ENCODE data around the gene ZFYVE21.

The ZFYVE21 gene

DNA sequence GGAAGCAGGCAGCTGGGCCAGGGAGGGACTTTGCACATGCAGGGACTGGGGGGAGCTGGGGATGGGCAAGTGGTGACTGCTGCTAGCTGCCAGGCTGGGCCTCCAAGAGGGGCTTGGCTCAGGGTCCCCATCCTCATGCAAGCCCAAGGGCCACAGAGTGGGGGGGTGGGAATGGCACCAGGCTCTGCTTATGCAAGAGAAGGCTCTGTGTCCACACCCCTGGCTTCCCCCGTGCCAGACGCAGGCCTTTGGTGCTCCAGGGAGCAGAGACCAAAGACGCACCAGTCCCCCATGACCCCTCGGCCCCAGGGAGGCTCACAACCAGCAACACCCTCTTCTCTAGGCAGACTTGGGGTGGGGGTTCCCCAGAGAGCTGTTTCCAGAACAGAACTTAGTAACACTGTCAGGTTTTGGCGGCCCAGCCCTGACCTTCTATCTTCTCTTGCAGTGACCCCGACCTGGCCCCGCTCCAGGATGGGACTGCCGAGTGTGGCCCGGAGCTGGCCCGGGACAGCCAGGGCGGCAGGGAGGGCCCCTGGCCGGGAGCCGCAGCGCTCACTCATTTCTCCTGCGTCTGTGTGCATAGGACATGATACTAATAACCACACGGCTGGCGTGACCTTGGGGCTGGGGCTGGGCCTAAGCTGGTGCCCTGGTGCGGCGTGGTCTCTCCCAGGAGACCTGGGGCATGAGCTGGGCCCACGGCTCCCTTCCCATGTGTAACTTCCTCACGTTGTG lies 14.7 kb upstream of the ZFYVE21 start:
- TF ChIP-seq, protein P1, sequence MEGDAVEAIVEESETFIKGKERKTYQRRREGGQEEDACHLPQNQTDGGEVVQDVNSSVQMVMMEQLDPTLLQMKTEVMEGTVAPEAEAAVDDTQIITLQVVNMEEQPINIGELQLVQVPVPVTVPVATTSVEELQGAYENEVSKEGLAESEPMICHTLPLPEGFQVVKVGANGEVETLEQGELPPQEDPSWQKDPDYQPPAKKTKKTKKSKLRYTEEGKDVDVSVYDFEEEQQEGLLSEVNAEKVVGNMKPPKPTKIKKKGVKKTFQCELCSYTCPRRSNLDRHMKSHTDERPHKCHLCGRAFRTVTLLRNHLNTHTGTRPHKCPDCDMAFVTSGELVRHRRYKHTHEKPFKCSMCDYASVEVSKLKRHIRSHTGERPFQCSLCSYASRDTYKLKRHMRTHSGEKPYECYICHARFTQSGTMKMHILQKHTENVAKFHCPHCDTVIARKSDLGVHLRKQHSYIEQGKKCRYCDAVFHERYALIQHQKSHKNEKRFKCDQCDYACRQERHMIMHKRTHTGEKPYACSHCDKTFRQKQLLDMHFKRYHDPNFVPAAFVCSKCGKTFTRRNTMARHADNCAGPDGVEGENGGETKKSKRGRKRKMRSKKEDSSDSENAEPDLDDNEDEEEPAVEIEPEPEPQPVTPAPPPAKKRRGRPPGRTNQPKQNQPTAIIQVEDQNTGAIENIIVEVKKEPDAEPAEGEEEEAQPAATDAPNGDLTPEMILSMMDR (IDR thresholded peaks at IDR 0.05; ENCODE audit: low read depth, low read length), result no peak
- no peak for DNase-seq (ENCODE audit: low read depth in 2 of 2)
- no peak overlapping the region for H3K4me3 ChIP-seq (replicated peaks in 1 of 2; ENCODE audit: low read depth in 2 of 2, low read length in 2 of 2)

DNA sequence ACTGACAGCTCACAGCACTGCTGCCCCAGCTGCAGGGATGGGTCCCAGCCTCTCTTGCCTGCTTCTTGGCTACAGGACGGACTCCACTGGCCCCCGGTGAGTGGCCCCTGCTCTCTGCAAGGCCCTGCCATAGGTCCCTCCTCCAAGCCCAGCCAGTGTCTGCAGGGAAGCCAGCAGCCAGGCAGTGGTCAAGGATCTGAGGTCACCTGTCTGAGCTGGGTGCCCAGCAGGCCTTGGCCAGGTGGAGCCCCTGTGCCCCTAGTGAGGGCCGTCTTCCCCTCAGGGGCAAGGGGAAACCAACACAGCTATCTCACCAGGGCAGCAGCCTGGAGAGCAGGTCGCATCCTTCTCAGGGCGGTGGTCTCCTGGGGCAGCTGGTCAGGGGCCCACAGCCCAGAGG lies 13.5 kb upstream of the ZFYVE21 start:
- DNase-seq (ENCODE audit: low read depth in 2 of 2), result no peak
- TF ChIP-seq, protein P1 (IDR thresholded peaks at IDR 0.05; ENCODE audit: low read depth, low read length), result no peak
- H3K4me3 ChIP-seq (replicated peaks in 1 of 2; ENCODE audit: low read depth in 2 of 2, low read length in 2 of 2), result no peak overlapping the region

DNA sequence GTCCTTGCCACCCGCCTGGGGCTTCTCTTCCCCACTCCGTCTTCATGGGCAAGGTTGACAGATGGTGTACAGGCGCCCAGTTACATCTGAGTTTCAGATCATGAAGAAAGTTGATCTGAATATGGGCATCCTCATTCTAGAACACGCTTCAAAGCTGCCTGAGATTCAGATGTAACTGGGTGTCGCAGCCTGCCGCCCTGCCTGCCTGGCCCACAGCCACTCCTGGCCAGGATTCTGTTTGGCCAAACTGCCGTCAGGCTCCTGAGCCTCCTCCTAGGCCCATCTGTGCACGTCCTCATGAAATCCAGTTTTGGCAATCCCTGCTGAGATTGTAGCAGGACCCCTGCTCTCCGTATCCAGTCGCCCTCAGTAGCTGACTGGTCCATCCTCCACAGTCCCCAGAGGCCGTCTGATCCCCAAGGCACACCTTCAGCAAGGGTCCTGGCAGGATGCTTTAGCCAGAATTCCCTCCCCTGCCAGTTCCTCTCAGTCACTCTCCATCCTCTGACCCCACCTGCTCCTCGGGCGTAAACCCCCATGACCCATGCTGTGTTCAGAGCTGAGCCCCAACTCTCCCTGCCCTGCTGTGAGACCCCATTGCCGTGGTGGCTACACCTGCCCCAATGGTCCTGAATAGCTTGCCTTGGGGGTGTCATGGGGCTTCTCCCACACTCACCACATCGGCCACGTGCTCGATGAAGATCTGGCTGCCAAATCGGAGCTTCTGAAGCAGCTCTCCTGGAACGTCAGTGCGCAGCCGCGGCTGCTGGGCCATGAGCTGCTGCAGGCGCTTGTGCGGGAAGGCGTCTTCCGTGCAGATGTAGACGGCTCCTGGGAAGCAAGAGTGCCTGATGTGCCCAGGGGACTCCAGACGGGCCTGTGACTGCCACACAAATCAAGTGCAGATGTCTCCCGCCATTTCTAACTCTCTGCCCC lies 12.8 kb upstream of the ZFYVE21 start:
- no peak for DNase-seq (ENCODE audit: low read depth in 2 of 2)
- H3K4me3 ChIP-seq (replicated peaks in 1 of 2; ENCODE audit: low read depth in 2 of 2, low read length in 2 of 2), result no peak overlapping the region
- TF ChIP-seq, protein P1 (IDR thresholded peaks at IDR 0.05; ENCODE audit: low read depth, low read length), result no peak

DNA sequence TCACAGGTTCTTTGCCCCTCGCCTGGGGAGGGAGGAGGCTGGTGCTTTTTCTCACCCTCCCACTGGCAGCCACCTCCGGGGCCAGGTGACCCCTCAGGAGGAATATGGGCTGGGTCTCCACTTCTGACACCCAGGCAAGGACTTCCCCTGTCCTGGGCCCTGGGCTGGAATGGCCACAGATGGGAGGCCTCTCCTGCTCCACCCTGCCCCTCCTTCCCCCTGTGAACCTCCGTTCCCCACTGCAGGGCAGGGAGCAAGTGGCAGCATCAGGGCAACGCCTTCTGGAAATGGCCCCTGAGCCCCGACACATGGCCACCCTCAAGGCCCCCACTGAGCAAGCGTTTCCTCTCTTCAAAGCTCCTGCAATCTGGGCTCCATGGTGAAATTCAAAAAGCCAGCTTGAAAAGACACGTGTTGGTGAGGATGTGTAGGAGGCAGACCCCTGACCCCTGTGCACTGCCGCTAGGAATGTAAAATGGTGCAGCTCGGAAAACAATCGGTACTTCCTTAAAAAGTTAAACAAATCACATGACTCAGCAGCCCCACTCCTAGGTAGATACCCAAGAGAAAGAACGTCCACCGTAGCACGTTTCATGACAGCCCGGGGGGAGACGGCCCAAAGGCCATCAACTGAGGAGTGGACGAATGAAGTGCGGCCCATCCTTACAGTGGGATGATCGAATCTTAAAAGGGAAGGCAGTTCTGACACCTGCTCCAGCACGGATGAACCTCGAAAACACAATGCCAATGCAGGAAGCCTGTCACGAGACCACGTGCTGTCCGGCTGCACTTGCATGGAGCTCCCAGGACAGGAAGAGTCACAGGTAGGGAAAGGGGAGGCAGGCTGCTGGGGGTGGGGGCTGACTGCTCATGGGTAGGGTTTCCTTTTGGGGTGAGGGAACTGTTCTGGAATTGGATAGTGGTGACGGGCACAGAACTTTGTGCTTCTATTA lies 11.9 kb upstream of the ZFYVE21 start:
- no peak for DNase-seq (ENCODE audit: low read depth in 2 of 2)
- TF ChIP-seq, protein P1 (IDR thresholded peaks at IDR 0.05; ENCODE audit: low read depth, low read length), result no peak
- H3K4me3 ChIP-seq (replicated peaks in 1 of 2; ENCODE audit: low read depth in 2 of 2, low read length in 2 of 2), result no peak overlapping the region

DNA sequence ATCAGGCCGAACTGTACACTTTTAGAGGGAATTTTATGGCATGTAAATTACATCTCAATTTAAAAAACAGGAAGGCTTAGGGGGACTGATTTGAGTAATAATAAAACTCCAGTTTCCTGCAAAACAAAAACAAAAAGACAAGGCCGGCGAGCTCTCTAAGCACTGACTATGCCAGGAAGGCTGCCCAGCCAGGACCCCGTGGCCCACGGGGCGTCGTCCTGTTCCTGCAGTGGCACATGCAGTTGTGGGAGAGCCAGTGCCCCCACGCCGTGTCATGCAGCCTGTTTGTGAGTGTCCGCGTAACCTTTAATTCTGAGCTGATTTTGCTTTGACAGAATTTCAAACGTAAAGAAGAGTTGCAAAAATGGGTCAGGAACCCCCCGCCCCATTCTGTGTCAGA lies 10.9 kb upstream of the ZFYVE21 start:
- no peak for DNase-seq (ENCODE audit: low read depth in 2 of 2)
- no peak overlapping the region for H3K4me3 ChIP-seq (replicated peaks in 1 of 2; ENCODE audit: low read depth in 2 of 2, low read length in 2 of 2)
- TF ChIP-seq, protein P1 (IDR thresholded peaks at IDR 0.05; ENCODE audit: low read depth, low read length), result no peak

DNA sequence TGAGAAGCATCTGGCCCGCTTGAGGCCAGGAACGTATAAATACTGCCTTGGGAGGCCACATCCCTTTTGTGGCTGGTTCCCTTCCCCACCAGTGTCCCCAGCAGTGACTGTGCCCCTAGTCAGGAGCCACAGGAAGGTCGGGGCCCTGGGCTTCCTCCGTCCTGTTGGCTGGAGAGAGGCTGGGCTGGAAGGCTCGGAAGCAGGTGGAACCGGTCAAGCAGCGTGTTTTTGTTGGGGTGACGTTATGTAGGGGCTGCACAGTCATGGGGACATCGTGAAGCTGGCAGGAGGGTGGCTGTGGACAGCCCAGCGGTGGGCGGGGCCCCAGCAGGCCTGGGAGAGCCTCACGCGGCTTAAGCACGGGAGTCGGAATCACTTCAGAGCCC lies 10.5 kb upstream of the ZFYVE21 start:
- H3K4me3 ChIP-seq (replicated peaks in 1 of 2; ENCODE audit: low read depth in 2 of 2, low read length in 2 of 2), result no peak overlapping the region
- no peak for DNase-seq (ENCODE audit: low read depth in 2 of 2)
- TF ChIP-seq, protein P1 (IDR thresholded peaks at IDR 0.05; ENCODE audit: low read depth, low read length), result no peak

Data from cardiac fibroblast (primary cell).